Measurements from ENCODE around the gene AMT. TPM values are rescaled to one million over a fixed set of nuclear protein-coding genes. Genes with fewer than 3 reads are reported as not detected.

AMT gene
- total RNA-seq, 1 experiment from 2014 or later: 66.6 TPM

- Mint-ChIP-seq H3K36me3 (no peaks in the 10 kb centered on the region), H3K4me1 (no peaks in the 10 kb centered on the region)
Observed at GRCh38 chr3:49434731-49435130, 12.5 kb upstream of the AMT start.

More at GRCh38 chr3:49434731-49435130, 12.5 kb upstream of the AMT start:
- H3K27ac Mint-ChIP-seq: no peak overlapping the region
- ChIA-PET CTCF (no interaction called here), POLR2A (no interaction called here)
- no peaks in the 10 kb centered on the region; the same call in 1 of the 2 replicates for H3K27me3 Mint-ChIP-seq (ENCODE audit: low read depth)
- no peak overlapping the region for H3K4me3 Mint-ChIP-seq
- no peaks in the 10 kb centered on the region for H3K9me3 Mint-ChIP-seq
- no peak for DNase-seq (ENCODE audit: low spot score)
- TF ChIP-seq ZNF671 (CRISPR knock-in tag; IDR thresholded peaks at IDR 0.05) (no peak), TCF7 (CRISPR knock-in tag; IDR thresholded peaks at IDR 0.05; ENCODE audit: low read depth) (no peak), TP53 (CRISPR knock-in tag; IDR thresholded peaks at IDR 0.05) (no peak), ZNF138 (CRISPR knock-in tag; conservative IDR thresholded peaks at IDR 0.05) (no peak), ZNF317 (CRISPR knock-in tag; IDR thresholded peaks at IDR 0.05; ENCODE audit: borderline replicate concordance, low read depth) (no peak), STAT6 (CRISPR knock-in tag; conservative IDR thresholded peaks at IDR 0.05; ENCODE audit: low read depth) (no peak), E2F4 (CRISPR knock-in tag; IDR thresholded peaks at IDR 0.05; ENCODE audit: borderline replicate concordance, low read depth) (no peak), E2F1 (CRISPR knock-in tag; IDR thresholded peaks at IDR 0.05) (no peak), RORB (CRISPR knock-in tag; IDR thresholded peaks at IDR 0.05) (no peak), PRDM15 (CRISPR knock-in tag; IDR thresholded peaks at IDR 0.05) (no peak), NFYB (CRISPR knock-in tag; conservative IDR thresholded peaks at IDR 0.05; ENCODE audit: low read depth) (no peak), ERG (CRISPR knock-in tag; IDR thresholded peaks at IDR 0.05) (no peak), CBFB (CRISPR knock-in tag; IDR thresholded peaks at IDR 0.05; ENCODE audit: low read depth) (no peak), CDX4 (CRISPR knock-in tag; IDR thresholded peaks at IDR 0.05; ENCODE audit: borderline replicate concordance) (no peak), SMAD3 (CRISPR knock-in tag; IDR thresholded peaks at IDR 0.05; ENCODE audit: borderline replicate concordance) (no peak), ELF4 (CRISPR knock-in tag; IDR thresholded peaks at IDR 0.05; ENCODE audit: low read depth) (no peak), SOX15 (CRISPR knock-in tag; IDR thresholded peaks at IDR 0.05) (no peak), FOXP4 (CRISPR knock-in tag; IDR thresholded peaks at IDR 0.05) (no peak), MAX (CRISPR knock-in tag; IDR thresholded peaks at IDR 0.05) (no peak)
- no peak for ATAC-seq
